Natural killer cell (primary cell): ENCODE data around the gene NFASC. TPM values are rescaled to one million over a fixed set of nuclear protein-coding genes. Genes with fewer than 3 reads are reported as not detected.

Source experiments
- ATAC-seq, 3 donors: fragments of 150-1000 bp in 2 of 3; fragments of 200-7000 bp in 1 of 3; cut with Tn5 transposase; 1 replicate in 1 of 3; 2 replicates in 2 of 3; pipeline ENCODE4 v1.10.0; 2021; ENCODE audit warnings: mild to moderate bottlenecking in 2 of 3, moderate library complexity in 2 of 3
- DNase-seq, 2 donors: peaks; one replicate each; pipeline versions ENCODE4 v3.0.0 to v3.0.0-alpha.2; 2013 to 2021; ENCODE audit warnings: mixed read lengths in 1 of 2
- H3K27ac ChIP-seq: one replicate; pipeline ENCODE4 v1.5.1; 2013; ENCODE audit warnings: mild to moderate bottlenecking, low read length
- H3K27me3 ChIP-seq: one replicate; pipeline ENCODE4 v1.6.1; 2013; ENCODE audit warnings: low read length; ENCODE audit not compliant: control insufficient read depth, insufficient read depth
- H3K36me3 ChIP-seq: one replicate; pipeline ENCODE4 v1.6.1; 2013; ENCODE audit warnings: low read length; ENCODE audit not compliant: control insufficient read depth, insufficient read depth
- H3K4me1 ChIP-seq: one replicate; pipeline ENCODE4 v1.6.1; 2013; ENCODE audit warnings: low read length; ENCODE audit not compliant: control insufficient read depth, insufficient read depth
- H3K4me3 ChIP-seq: one replicate; pipeline ENCODE4 v1.5.1; 2013; ENCODE audit warnings: low read length
- H3K9me3 ChIP-seq: one replicate; pipeline ENCODE4 v1.6.1; 2013; ENCODE audit warnings: low read length; ENCODE audit not compliant: control insufficient read depth, insufficient read depth
- H3K27ac Mint-ChIP-seq, 2 donors: one replicate each; pipeline ENCODE4 v1.8.0; 2022; ENCODE audit warnings: mild to moderate bottlenecking in 2 of 2, mixed read lengths in 2 of 2, moderate library complexity in 1 of 2
- H3K27me3 Mint-ChIP-seq, 2 donors: one replicate each; pipeline ENCODE4 v1.8.0; 2022; ENCODE audit warnings: low read depth in 2 of 2, mixed read lengths in 2 of 2
- H3K36me3 Mint-ChIP-seq: one replicate; pipeline ENCODE4 v1.8.0; 2022; ENCODE audit warnings: mixed read lengths
- H3K4me1 Mint-ChIP-seq, 2 donors: one replicate each; pipeline ENCODE4 v1.8.0; 2022; ENCODE audit warnings: mixed read lengths in 2 of 2
- H3K4me3 Mint-ChIP-seq: one replicate; pipeline ENCODE4 v1.8.0; 2022; ENCODE audit warnings: mild to moderate bottlenecking, moderate library complexity, mixed read lengths
- H3K9me3 Mint-ChIP-seq, 2 donors: one replicate each; pipeline ENCODE4 v1.8.0; 2022; ENCODE audit warnings: mixed read lengths in 2 of 2
- WGBS: methylation state at CpG from one replicate; pipeline ENCODE4 v1.1.7; 2013; ENCODE audit warnings: missing lambda C conversion rate; ENCODE audit not compliant: insufficient coverage; 5-methylcytosine and 5-hydroxymethylcytosine counted together
- intact Hi-C: fragments of 100-400 bp; cut with micrococcal nuclease; formaldehyde crosslinking; loops from one replicate; pipeline ENCODE4 v1.14.2; 2022
- total RNA-seq, 4 donors: library from RNA; stranded (reverse); fragments of 120-200 nt in 1 of 4; gene quantifications; one replicate each; pipeline versions ENCODE4 v1.2.3 to v1.2.4, GENCODE V29; 2013 to 2022
- TF ChIP-seq, protein P1 (sequence below): fragments of 200-600 bp; IDR thresholded peaks from one replicate; pipeline ENCODE4 v1.8.0; 2022; ENCODE audit warnings: antibody characterized with exemption

The NFASC gene
- total RNA-seq, 3 donors from 2014 or later (not counting 1 experiment from before 2014, with no cell fraction given) = 0.09 to 0.27 TPM; not detected in 1

DNA sequence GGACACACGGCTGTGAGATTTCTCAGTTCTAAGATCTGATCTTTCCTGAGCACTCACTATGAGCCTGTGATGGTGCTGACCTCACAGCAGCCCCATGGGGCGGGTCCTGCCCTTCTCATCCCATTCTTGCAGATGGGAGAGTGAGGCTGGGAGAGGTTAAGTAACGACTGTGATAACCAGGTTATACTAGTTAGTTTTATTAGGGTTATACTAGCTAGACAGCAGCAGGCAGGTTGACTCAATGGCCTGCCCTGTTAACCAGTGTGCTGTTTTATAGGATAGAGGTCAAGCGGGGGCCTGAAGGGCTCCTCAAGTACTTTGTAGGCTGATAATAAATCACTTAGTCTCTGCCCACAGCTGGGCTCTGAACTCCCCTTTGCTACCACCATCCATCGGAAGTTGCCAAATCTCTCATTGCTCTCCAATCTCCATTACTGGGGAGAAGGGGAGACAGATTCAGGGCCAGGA is 177.1 kb downstream of the NFASC start:
- H3K4me1 ChIP-seq = no peaks in the 10 kb centered on the region
- no peak for ATAC-seq
- H3K4me1 Mint-ChIP-seq = no peaks in the 10 kb centered on the region
- no peaks in the 10 kb centered on the region for H3K36me3 Mint-ChIP-seq
- H3K27me3 Mint-ChIP-seq = peaks cover 15 to 22% of the 10 kb centered on the region in 2 donors
- H3K9me3 Mint-ChIP-seq = no peaks in the 10 kb centered on the region
- no peak overlapping the region for H3K4me3 Mint-ChIP-seq
- no peaks in the 10 kb centered on the region for H3K9me3 ChIP-seq
- H3K27ac ChIP-seq = no peak overlapping the region
- no peak overlapping the region for H3K27ac Mint-ChIP-seq
- intact Hi-C loops = no loop called here
- H3K4me3 ChIP-seq = no peak overlapping the region
- no peak for DNase-seq
- no peaks in the 10 kb centered on the region for H3K36me3 ChIP-seq
- peaks cover 5% of the 10 kb centered on the region for H3K27me3 ChIP-seq
- 84% methylated on average over 4 of the region's 5 CpGs for WGBS
- TF ChIP-seq, protein P1, sequence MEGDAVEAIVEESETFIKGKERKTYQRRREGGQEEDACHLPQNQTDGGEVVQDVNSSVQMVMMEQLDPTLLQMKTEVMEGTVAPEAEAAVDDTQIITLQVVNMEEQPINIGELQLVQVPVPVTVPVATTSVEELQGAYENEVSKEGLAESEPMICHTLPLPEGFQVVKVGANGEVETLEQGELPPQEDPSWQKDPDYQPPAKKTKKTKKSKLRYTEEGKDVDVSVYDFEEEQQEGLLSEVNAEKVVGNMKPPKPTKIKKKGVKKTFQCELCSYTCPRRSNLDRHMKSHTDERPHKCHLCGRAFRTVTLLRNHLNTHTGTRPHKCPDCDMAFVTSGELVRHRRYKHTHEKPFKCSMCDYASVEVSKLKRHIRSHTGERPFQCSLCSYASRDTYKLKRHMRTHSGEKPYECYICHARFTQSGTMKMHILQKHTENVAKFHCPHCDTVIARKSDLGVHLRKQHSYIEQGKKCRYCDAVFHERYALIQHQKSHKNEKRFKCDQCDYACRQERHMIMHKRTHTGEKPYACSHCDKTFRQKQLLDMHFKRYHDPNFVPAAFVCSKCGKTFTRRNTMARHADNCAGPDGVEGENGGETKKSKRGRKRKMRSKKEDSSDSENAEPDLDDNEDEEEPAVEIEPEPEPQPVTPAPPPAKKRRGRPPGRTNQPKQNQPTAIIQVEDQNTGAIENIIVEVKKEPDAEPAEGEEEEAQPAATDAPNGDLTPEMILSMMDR = no peak

DNA sequence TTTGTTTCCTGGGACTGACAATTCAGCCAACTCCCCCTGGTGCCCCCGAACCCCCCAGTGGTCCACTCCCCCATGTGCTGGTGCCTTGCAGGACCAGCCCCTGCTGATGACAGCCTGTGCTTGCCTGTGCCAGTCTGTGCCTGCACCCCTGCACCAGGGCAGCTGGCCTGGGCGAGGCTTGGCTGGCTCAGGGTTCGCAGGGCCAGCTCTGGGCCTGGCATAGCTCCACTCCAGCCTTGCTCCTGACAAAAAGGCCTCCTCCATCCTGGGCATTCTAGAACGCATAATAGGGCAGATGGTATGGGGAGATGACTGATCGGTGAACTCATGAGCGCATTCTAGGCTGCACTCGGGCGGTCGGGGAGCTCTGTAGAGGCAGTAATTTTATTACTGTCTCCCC is 177.7 kb downstream of the NFASC start:
- H3K9me3 Mint-ChIP-seq = no peaks in the 10 kb centered on the region
- TF ChIP-seq, protein P1 = no peak

GRCh38 chr1:205049479-205049878 is 178.8 kb downstream of the NFASC start:
- no peak overlapping the region for H3K27ac Mint-ChIP-seq
- no peaks in the 10 kb centered on the region for H3K36me3 Mint-ChIP-seq
- ATAC-seq (no peak), DNase-seq (no peak)
- TF ChIP-seq, protein P1 = no peak
- Histone ChIP-seq H3K9me3 (no peaks in the 10 kb centered on the region), H3K4me1 (no peaks in the 10 kb centered on the region), H3K36me3 (no peaks in the 10 kb centered on the region), H3K27me3 (peaks cover 2% of the 10 kb centered on the region), H3K27ac (no peak overlapping the region), H3K4me3 (no peak overlapping the region)
- intact Hi-C loops = no loop called here
- H3K4me3 Mint-ChIP-seq = no peak overlapping the region
- 89% methylated on average over 6 of the region's 6 CpGs for whole genome bisulfite sequencing
- no peaks in the 10 kb centered on the region for H3K4me1 Mint-ChIP-seq
- no peaks in the 10 kb centered on the region for H3K9me3 Mint-ChIP-seq
- H3K27me3 Mint-ChIP-seq = peaks cover 15 to 22% of the 10 kb centered on the region in 2 donors

More for the DNA sequence above, 177.7 kb downstream of the NFASC start:
- no peaks in the 10 kb centered on the region for H3K36me3 Mint-ChIP-seq
- no peak for DNase-seq
- H3K4me3 Mint-ChIP-seq = no peak overlapping the region
- Histone ChIP-seq H3K36me3 (no peaks in the 10 kb centered on the region), H3K9me3 (no peaks in the 10 kb centered on the region), H3K4me1 (no peaks in the 10 kb centered on the region), H3K27me3 (peaks cover 2% of the 10 kb centered on the region), H3K27ac (no peak overlapping the region), H3K4me3 (no peak overlapping the region)
- no peak overlapping the region for H3K27ac Mint-ChIP-seq
- H3K27me3 Mint-ChIP-seq = peaks cover 15 to 22% of the 10 kb centered on the region in 2 donors
- no peak for ATAC-seq
- H3K4me1 Mint-ChIP-seq = no peaks in the 10 kb centered on the region
- intact Hi-C loops = no loop called here
- 92% methylated on average over 9 of the region's 9 CpGs for WGBS

GRCh38 chr1:205052690-205053089 is 182.0 kb downstream of the NFASC start:
- Mint-ChIP-seq H3K4me3 (no peak overlapping the region), H3K36me3 (no peaks in the 10 kb centered on the region), H3K27me3 (peaks cover 0 to 4% of the 10 kb centered on the region in 2 donors), H3K9me3 (no peaks in the 10 kb centered on the region), H3K4me1 (no peaks in the 10 kb centered on the region), H3K27ac (no peak overlapping the region)
- ATAC-seq (no peak), DNase-seq (no peak)
- Histone ChIP-seq H3K9me3 (no peaks in the 10 kb centered on the region), H3K27me3 (no peaks in the 10 kb centered on the region), H3K4me1 (no peaks in the 10 kb centered on the region), H3K36me3 (no peaks in the 10 kb centered on the region), H3K27ac (no peak overlapping the region), H3K4me3 (no peak overlapping the region)
- 86% methylated on average over 10 of the region's 11 CpGs for WGBS
- TF ChIP-seq, protein P1 = no peak
- intact Hi-C loops = no loop called here
